GM19328 (cell line): ENCODE measurements around the gene SLC35G1.

Experiments used
- ATAC-seq: cut with Tn5 transposase; IDR thresholded peaks from one replicate; pipeline ENCODE4 v1.9.1; 2021; ENCODE audit warnings: mild to moderate bottlenecking, moderate library complexity; ENCODE audit not compliant: unreplicated experiment

Gene SLC35G1

DNA sequence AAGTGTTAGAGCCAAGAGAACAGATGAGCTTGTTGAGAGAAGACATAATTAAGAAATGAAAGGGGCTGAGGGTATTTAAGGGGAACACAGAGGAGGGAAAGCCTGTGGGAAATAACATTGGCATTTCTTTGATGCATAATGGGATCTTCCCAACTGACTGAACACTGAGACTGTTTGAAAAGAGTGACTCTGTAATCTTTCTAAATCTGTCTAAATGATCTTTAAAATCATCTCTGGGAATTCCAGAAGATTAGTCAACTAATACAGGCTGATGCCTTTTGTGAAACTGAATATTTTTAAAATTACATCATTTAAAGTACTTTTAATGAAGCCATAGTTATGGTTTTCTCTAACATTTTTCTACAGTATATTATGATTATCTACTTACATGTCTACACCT lies 17.4 kb upstream of the SLC35G1 start:
- no peak for ATAC-seq

DNA sequence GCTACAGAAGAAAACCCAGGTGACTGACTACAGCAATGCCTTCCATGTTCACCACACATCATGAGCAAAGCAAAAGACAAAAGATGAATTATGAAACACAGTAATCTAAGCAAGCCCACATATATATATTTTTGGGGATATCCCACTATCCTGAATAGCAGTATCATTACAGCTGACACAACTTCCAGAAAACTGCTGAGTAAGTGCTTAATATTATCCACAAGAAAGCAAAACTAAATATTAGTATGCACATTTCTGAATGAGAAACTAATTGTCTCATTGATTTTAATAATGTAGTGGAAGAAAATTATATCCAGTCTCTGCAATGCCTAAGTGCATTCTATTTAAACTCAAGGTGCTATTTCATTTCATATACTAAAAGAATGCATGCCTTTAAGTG lies 14.5 kb upstream of the SLC35G1 start:
- ATAC-seq: no peak

DNA sequence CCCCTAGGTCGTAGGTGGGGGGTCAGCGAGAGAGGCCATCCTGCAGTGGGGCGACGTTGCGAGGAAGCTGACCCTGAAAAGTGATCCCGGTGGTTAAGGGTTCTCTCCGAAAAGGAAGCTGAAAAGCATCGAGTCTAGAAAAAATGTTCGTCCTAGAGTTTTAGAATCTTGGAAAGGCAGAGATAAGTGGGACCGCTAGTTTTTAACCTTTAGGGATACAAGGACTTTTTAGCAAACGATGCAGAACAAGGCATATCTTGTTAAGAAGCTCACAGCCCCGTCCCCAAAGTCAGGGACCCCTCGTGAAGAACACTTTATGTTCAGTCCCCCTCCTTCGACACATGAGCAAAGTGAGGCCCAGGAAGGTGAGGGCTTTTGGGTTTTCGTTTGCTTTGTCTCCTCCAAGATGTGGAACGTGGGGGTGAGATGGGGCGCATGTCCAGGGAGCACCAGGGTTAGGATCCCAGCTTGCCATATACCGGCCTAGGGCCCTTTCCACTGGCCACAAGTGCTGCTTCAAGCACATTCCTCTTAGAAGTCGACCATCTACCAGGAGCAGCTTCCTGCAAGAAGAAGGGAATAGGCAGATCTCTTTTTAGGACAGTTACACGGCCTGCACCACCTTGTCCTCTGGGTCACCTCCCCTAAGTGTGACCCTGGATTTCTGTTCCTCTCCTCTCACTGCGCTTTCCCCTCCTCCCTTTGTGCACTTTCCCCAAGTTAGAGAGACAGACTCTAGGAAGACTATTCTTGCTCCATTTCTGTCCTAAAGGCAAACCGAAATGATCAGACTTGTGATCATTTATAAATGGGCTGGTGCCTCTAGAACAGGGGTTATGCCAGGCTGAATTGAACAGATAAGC lies 969 bp downstream of the SLC35G1 start:
- no peak for ATAC-seq

DNA sequence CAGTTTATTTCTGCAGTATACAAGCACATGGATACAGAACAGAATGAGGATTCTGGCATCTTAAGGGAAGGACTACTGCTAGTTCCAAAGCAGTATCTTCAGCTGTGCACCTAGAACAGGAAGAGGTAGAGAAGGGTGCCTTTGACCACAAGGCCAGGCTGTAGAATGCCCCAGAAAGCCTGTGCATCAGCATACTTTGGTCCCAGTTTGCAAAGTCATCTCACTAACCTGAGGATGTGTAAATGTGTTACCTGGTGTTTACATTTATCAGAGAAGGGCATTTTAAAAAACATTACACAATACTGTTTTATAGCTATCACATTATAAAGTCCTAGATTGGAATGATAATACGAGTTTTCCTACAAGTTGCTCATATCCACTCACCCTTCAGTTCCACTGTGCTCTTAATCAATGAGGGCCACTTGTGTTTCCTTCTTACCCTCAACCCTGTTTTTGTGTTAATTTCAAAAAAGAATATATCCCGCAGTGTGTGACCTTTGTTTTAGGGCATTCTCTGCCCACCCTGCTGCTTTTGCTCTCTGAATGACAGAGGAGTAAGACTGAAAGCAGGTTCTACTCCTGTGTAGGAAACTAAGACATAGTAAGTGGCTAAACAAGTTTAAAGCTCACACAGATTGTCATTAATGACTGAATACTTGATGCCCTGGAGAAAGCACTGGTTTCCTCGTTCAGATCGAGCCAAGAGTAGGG lies 3.4 kb downstream of the SLC35G1 start:
- no peak for ATAC-seq

DNA sequence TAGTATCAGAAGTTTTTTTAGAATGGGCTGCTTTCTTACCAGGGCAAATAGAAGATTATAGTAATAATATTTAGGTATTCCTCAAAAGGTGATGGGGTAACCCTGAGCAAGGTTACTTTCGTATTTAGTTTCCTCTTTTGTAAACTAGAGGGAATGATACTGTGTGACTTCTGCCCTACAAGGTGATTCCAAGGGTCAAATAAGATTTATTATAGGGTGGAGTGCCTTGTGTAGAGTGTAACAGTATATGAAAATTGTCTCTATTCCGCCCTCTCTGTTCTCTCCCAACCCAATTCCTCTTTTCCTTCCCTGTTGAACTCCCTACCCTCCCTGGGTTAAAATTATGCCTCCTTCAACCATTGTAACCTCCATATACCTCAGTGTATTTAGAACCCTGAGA lies 5.3 kb downstream of the SLC35G1 start:
- no peak for ATAC-seq

DNA sequence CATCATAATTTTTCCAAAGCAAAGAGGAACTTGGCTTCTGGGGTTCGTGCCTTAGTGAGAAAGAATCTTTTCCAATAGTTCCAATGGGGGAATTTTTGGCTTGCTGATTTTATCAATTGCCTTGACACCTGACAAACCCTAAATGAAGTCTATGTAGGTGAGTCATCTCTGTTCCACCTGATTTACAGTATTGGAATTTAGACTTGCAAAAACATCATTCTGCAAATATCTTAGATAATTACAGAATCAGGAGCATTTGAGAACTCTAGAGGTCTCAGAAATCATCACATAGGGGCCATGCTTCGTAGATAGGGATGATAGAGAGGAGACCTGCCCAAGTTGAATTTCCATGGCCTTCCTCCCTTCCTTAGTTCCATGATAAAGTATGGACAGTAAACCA lies 9.3 kb downstream of the SLC35G1 start:
- no peak for ATAC-seq

DNA sequence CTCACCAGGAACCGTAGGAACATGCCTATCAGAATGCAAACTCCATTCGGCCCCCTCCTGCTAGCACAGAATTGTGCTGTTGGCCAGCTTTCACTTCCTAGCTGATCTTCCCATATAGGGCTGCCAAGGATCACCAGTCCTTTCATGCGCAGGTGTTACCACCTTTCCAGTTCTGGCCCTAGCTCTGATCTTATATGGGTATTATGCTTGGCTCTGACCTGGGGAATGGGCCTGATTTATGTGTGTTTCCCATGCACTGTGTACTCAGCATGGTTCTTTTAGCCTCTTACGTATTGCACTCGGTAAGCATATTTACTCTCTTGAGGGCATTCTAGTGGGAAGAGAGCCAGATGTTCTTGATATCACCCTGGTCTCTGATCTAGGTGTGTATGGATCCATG lies 11.1 kb downstream of the SLC35G1 start:
- ATAC-seq: no peak

DNA sequence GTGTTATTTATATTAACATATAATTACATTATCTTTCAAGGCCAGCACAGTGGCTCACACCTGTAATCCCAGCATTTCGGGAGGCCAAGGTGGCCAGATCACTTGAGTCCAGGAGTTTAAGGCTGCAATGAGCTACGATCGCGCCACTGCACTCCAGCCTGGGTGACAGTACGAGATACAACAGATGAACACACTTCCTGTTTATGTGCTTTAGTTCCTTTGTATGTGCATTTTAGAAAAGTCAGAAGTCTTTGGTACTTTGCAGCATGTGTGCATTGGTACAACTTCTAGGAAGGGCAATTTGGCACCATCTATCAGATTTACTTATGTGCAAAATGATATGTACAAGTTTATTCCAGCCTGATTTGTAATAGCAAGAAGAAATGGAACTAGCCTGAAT lies 13.3 kb downstream of the SLC35G1 start:
- no peak for ATAC-seq

DNA sequence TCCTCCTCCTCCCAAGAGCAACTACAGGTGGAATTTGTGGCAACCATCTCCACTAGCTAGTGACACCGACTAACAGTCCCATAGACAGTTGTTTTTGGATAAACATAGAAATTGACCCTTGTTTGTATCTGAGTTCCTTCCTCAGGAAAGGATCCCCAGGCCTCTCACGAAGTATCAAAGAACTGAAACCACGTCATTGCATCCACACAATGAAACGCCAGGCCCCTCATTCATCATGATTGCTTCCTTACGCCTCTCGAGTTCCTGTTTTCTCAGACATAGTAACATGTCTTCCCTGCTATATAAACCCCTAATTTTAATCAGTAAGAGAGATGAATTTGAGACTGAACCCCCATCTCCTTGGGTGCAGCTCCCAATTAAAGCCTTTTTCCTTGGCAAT lies 18.1 kb downstream of the SLC35G1 start:
- ATAC-seq: no peak

DNA sequence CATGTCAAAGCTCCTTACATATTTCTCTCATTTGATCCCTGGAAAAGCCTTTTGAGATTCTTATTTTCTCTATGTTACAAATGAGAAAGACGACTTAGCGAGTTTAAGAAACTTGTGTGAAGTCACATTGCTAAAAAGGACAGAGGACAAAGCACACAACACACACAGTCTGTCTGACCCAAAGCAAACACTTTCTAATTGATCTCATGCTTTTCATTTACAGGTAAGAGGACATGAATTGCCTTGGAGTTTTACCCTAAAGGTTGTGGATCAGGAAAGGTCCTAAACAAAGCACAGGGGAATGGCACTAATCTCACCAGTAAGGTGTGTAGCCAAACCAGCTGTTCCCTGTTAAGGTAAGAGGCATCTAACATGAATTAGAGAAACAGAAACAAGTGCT lies 18.7 kb downstream of the SLC35G1 start:
- no peak for ATAC-seq

DNA sequence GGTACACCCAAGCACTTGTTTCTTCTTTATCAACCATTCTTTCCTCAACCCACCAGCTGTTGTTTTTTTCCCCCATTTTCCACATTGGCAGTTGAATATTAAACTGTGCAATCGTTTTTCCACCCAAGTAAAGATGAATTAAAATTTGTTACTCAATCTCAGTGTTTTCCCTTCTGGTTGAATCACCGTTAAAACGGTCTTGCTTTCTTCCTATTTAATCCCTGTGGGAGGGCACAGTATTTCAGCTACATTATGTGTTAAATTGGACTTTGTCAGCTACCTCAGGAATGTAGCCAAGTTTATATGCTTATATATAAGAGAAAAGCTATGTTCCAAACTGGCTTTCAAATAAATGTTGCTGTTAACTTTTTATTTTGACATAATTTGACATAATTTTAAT lies 19.9 kb downstream of the SLC35G1 start:
- ATAC-seq: no peak

DNA sequence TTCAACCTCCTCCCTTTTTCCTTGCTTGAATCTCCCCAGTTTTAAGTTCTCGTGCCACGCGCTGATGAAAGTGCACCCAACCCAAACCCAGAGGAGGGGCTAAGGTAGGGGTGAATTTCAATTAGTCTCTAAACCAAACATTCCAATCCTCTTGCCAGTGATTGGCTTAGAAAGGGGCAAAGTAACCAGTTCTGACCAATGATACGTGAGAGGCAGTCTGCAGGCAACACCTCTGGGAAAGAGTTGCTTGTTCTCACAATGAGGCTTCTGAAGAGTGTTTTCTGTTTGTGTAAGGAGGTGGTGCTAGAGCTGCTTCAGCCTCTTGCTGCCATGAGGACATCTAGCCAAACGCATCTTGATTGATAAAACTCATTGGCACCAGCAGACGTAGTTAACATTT lies 21.8 kb downstream of the SLC35G1 start:
- no peak for ATAC-seq

DNA sequence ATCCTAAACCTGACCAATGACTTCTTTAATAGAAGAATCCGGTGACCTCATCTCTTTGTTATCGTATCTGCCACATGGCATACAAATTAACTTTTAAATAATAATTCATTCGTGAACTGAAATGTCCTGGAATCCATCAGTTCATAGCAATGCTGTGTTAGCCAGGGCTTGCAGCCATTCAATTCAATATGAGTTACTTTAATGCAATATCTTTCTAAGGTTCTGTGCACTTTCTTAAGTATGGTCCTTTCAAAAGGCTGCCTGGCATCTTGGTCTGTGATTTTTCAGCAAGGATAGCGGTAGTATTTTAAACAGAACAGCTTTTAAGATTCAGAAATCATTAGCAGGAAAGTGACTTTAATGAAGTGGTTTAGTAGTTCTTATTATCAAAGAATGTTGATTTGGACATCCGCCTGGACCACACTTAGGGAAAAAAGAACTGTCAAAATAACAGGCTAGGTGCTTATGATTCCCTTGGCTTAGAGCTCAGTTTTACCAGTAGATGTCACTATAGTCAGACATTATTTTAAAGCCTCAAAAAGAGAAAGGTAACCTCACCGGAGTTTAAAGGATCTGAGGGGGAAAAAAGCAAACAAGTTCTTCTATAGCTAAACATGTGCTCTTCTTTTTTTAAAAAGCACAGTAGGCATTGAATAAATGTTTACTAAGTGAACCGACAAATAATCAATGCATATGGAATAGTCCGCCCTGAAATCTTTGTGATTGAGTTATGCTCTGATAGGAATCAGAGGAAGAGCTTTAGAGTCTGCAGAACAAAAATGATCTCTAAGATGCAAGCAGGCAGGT lies 22.7 kb downstream of the SLC35G1 start:
- no peak for ATAC-seq

DNA sequence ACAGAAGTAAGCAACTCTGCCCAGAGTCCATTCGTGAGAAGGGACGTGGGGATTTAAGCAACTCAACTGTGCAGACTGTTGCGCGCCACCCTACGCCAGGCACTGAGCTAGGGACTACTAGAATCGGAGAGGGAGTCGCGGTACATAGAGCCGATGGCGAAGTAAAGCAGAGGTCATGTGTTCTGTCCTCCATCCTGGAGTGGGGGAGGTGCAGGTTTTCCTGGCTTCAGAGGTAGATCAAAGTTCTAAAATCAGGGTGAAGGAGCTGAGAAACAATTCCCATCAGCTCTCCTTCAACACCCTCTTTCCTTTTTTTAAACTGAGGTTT lies 23.2 kb downstream of the SLC35G1 start:
- no peak for ATAC-seq

DNA sequence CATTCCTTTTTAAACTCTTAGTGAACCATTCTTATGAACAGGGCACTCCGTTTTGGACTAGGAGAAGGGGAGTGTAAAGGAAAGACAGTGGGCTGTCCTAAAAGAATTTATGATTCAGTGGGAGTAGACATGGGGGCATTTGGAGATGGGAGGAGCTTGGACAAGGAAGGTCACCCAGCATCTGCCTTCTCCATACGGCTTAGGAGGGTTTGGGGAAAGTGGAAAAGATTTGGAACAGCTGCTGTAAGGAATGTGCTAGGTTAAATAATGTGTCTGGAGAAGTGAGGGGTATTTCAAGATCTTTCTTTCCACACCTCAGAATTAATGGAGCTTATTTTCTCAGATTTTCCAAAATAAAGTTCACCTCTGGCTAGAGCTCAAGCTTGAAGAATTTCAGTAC lies 24.0 kb downstream of the SLC35G1 start:
- ATAC-seq: no peak

DNA sequence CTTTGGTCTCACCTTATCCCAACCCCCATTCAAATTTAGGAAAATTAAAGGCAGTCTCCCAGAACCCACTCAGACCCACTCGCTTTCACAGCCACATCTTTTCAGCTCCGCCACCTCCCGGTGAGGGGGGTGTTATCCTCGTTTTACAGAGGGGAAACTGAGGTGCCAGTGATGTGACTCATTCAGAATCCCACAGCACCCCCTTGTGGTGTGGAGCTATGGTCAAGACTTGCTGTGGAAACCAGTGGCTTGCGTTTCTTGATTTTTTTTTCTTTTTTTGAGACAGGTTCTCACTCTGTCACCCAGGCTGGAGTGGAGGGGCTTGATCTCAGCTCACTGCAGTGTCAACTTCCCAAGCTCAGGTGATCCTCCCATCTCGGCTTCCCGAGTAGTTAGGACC lies 27.6 kb downstream of the SLC35G1 start:
- no peak for ATAC-seq

DNA sequence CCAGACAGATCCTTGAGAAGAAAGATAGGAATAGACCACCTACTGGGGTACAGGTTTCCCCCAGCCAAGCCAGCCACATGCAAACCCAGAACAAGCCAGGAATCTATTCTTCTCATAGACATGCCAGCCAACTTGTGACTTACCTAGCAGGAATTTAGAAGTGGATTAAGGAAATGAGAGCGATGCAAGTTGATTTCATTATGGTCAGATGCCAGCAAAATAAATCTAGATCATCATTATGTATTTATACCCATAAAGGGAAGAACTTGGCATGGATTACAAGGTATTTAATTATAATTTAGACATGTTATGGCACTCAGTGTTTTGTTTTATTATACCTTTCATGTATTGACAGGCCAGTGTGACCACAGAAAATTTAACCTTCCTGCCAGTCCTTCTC lies 32.8 kb downstream of the SLC35G1 start:
- no peak for ATAC-seq

DNA sequence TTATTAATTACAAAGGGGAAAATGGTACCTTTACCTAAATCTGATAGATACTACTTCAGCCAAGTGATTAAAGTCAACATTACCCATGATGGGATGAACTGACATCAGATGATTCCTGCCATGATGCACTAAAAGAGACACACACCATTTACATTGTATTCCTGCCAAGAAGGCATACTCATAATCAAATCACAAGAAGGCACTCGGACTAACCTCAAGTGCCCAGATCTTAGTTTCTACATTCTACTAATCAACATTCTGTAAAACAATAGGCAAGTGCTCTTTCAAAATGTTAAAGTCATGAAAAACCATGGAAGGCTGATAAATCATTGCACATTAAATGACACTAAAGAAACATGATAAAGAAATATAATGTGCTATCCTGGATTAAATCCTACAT lies 44.4 kb downstream of the SLC35G1 start:
- ATAC-seq: no peak

DNA sequence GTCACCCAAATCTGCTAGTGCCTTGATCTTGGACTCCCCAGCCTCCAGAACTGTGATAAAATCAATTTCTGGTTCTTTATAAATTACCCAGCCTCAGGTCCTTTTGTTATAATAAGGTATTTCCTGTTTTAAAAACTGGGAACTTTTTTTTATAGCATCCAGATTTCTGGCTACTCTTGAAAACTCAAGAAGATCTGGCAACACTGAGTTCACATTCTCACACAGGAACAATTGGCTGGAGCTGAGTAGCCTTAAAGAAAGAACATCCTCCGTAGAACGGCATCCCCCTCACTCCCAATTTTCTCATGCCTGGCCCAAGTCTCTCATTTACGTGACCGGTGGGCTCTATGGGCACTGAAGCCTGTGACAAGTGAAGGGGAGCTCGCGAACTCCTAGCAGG lies 47.1 kb downstream of the SLC35G1 start:
- no peak for ATAC-seq

DNA sequence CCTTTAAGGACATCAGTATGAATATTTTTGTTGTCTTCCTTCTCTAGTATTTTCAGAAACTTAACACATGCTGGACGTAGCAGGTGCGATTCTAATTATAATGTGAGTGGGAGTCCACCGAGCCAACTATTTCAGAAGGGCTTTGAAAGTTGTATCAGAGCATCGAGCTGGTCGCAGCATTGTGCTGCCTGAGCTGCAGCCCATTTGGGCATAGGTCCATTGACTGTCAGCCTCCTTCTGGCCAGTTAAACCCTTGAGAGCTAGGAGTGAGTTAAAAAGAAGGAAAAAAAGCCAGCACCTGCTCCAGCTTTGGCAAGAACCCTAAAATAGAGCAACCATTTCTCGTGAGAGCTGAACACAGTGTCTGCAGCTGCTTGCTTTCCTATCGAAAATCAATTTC lies 47.8 kb downstream of the SLC35G1 start:
- ATAC-seq: no peak

DNA sequence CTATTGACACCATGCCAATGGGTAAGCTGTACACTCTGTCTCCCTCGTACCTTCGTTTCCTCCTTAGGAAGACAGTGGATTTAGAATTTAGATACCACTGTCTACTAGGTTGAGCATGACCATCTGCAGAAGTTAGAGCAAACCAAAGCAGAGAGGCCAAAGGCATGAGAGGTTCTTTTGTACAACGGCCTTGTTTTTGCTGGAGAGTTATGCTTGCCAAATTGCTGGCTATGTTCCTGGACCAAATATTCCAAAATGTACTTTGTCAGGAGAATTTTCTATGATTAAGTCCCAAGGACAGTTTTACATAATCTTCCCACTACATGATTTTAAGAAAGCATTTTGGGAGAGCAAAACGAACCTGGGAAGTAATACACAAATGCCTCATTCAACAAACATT lies 52.0 kb downstream of the SLC35G1 start:
- no peak for ATAC-seq

DNA sequence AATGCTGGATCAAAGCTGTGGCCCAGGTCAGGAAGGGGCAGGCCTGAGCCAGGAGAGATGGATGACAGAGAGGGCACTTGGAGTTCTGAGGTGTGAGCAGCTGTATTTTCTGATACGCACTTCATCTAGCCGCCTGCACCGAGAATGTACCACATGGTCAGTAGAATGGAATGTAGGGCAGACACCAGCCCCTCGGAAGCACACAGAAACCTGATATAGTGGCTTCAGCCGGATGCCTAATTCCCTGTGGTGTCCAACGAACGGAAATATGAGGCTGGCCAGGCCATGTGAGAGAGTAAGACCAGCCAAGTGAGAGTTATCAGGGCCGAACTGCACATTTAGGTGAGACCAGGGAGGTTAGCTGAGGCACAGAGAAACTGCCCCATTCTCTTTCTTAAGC lies 53.3 kb downstream of the SLC35G1 start:
- ATAC-seq: no peak
